HG02610 (cell line): Measurements from ENCODE around the gene PRKG1.
"Not testable (repeated sequence)": the region's sequence is repeated elsewhere in the genome, so short reads cannot be mapped to it uniquely, and the experiment has no call there.

Source experiments
- ATAC-seq: cut with Tn5 transposase; IDR thresholded peaks from one replicate; pipeline ENCODE4 v1.9.1; 2021; ENCODE audit warnings: mild to moderate bottlenecking, moderate library complexity; ENCODE audit not compliant: unreplicated experiment

Gene PRKG1

GRCh38 chr10:52136921-52137320 is 1062.6 kb downstream of the PRKG1 start:
- ATAC-seq, result no peak

- no peak for ATAC-seq
Observed at GRCh38 chr10:52143338-52143737, 1069.1 kb downstream of the PRKG1 start.

- no peak for ATAC-seq
Observed at GRCh38 chr10:52145636-52146035, 1071.3 kb downstream of the PRKG1 start.

- no peak for ATAC-seq
Observed at GRCh38 chr10:52146766-52147165, 1072.5 kb downstream of the PRKG1 start.

GRCh38 chr10:52170776-52171175 is 1096.5 kb downstream of the PRKG1 start:
- no peak for ATAC-seq

- no peak for ATAC-seq
Observed at GRCh38 chr10:52172581-52172980, 1098.3 kb downstream of the PRKG1 start.

GRCh38 chr10:52185256-52185655 is 1111.0 kb downstream of the PRKG1 start:
- no peak for ATAC-seq

- ATAC-seq, result no peak
Observed at GRCh38 chr10:52187521-52188258, 1113.4 kb downstream of the PRKG1 start.

GRCh38 chr10:52191049-52191448 is 1116.8 kb downstream of the PRKG1 start:
- no peak for ATAC-seq

GRCh38 chr10:52194191-52194590 is 1119.9 kb downstream of the PRKG1 start:
- no peak for ATAC-seq

GRCh38 chr10:52194716-52195115 is 1120.4 kb downstream of the PRKG1 start:
- no peak for ATAC-seq

- no peak for ATAC-seq
Observed at GRCh38 chr10:52197098-52197497, 1122.8 kb downstream of the PRKG1 start.

- ATAC-seq, result no peak
Observed at GRCh38 chr10:52198540-52198939, 1124.3 kb downstream of the PRKG1 start.

- not testable (repeated sequence) for ATAC-seq
Observed at GRCh38 chr10:52204906-52205305, 1130.6 kb downstream of the PRKG1 start.

GRCh38 chr10:52208365-52208764 is 1134.1 kb downstream of the PRKG1 start:
- no peak for ATAC-seq

- no peak for ATAC-seq
Observed at GRCh38 chr10:52210161-52210560, 1135.9 kb downstream of the PRKG1 start.

- no peak for ATAC-seq
Observed at GRCh38 chr10:52212062-52212461, 1137.8 kb downstream of the PRKG1 start.

GRCh38 chr10:52212802-52213201 is 1138.5 kb downstream of the PRKG1 start:
- no peak for ATAC-seq

- ATAC-seq, result no peak
Observed at GRCh38 chr10:52213321-52213752, 1139.0 kb downstream of the PRKG1 start.

- peak; percentile 60 for ATAC-seq
Observed at GRCh38 chr10:52215745-52216361, 1141.6 kb downstream of the PRKG1 start.

- peak; percentile 84 for ATAC-seq
Observed at GRCh38 chr10:52216852-52217251, 1142.6 kb downstream of the PRKG1 start.

GRCh38 chr10:52217531-52217930 is 1143.2 kb downstream of the PRKG1 start:
- ATAC-seq, result no peak

- no peak for ATAC-seq
Observed at GRCh38 chr10:52220947-52221346, 1146.7 kb downstream of the PRKG1 start.
